Fibroblast of lung (primary cell): ENCODE measurements around the gene PFDN2. TPM values are rescaled to one million over a fixed set of nuclear protein-coding genes. Genes with fewer than 3 reads are reported as not detected.

Experiments
- DNase-seq, 2 donors: peaks; one replicate each; pipeline versions ENCODE4 v3.0.0 to v3.0.0-alpha.2; 2010; ENCODE audit warnings: low read depth in 2 of 2
- H2AFZ ChIP-seq: 2 replicates; pipeline ENCODE4 v1.5.1; 2012; ENCODE audit warnings: low read length, control low read depth, inconsistent platforms
- H3K27ac ChIP-seq: 2 replicates; pipeline ENCODE4 v1.5.1; 2011; ENCODE audit warnings: low read length, control low read depth; ENCODE audit not compliant: insufficient read depth
- H3K27me3 ChIP-seq: 2 replicates; pipeline ENCODE4 v1.5.1; 2011; ENCODE audit warnings: mild to moderate bottlenecking, low read length; ENCODE audit not compliant: control insufficient read depth, insufficient read depth
- H3K36me3 ChIP-seq: 2 replicates; pipeline ENCODE4 v1.5.1; 2011; ENCODE audit warnings: low read length; ENCODE audit not compliant: control insufficient read depth, insufficient read depth
- H3K4me1 ChIP-seq: 2 replicates; pipeline ENCODE4 v1.5.1; 2011; ENCODE audit warnings: low read length; ENCODE audit not compliant: control insufficient read depth, insufficient read depth; ENCODE audit errors: extremely low read depth
- H3K4me2 ChIP-seq: 2 replicates; pipeline ENCODE4 v1.5.1; 2011; ENCODE audit warnings: low read length, control low read depth; ENCODE audit not compliant: insufficient read depth; ENCODE audit errors: extremely low read depth
- H3K4me3 ChIP-seq, 4 experiments: fragments of 200-600 bp in 1 of 4; sonication (generic) in 1 of 4; replicated peaks in 1 of 4; 2 replicates each; pipeline ENCODE4 v1.5.1; 2011 to 2016; ENCODE audit warnings: low read length in 4 of 4, low read depth in 3 of 4, mild to moderate bottlenecking in 3 of 4, control low read depth in 2 of 4, inconsistent platforms in 1 of 4, mixed read lengths in 1 of 4; ENCODE audit not compliant: insufficient read depth in 1 of 4; ENCODE audit errors: control extremely low read depth in 1 of 4
- H3K79me2 ChIP-seq: 2 replicates; pipeline ENCODE4 v1.5.1; 2012; ENCODE audit warnings: mild to moderate bottlenecking, low read length, inconsistent platforms; ENCODE audit not compliant: control insufficient read depth, insufficient read depth
- H3K9ac ChIP-seq: 2 replicates; pipeline ENCODE4 v1.5.1; 2011; ENCODE audit warnings: mild to moderate bottlenecking, low read length, control low read depth; ENCODE audit not compliant: insufficient read depth
- H3K9me3 ChIP-seq: 2 replicates; pipeline ENCODE4 v1.5.1; 2012; ENCODE audit warnings: low read depth, low read length; ENCODE audit not compliant: control insufficient read depth, insufficient read depth
- H4K20me1 ChIP-seq: 2 replicates; pipeline ENCODE4 v1.5.1; 2011; ENCODE audit warnings: low read length; ENCODE audit not compliant: control insufficient read depth, insufficient read depth; ENCODE audit errors: extremely low read depth
- CTCF ChIP-seq, 2 donors: IDR thresholded peaks in 1 of 2; conservative IDR thresholded peaks in 1 of 2; 1 replicate in 1 of 2; 2 replicates in 1 of 2; pipeline ENCODE4 v1.5.1; 2011 to 2012; ENCODE audit warnings: low read length in 2 of 2, control low read depth in 1 of 2, inconsistent platforms in 1 of 2, low read depth in 1 of 2, mild to moderate bottlenecking in 1 of 2
- EZH2 ChIP-seq: IDR thresholded peaks from 2 replicates; pipeline ENCODE4 v1.5.1; 2012; ENCODE audit warnings: low read length, control low read depth, mild to moderate bottlenecking; ENCODE audit errors: missing control alignments
- polyA plus RNA-seq, 2 donors: library from polyadenylated mRNA; depleted of rRNA in 1 of 2; stranded (reverse) in 1 of 2; unstranded in 1 of 2; fragments of >200 nt; gene quantifications; 2 replicates each; pipeline ENCODE4 v1.2.1, GENCODE V29; 2011 to 2012; ENCODE audit warnings: missing spikeins in 1 of 2
- total RNA-seq: library from RNA; depleted of rRNA; stranded (reverse); fragments of >200 nt; gene quantifications from 2 replicates; pipeline ENCODE4 v1.2.1, GENCODE V29; 2014

PFDN2 gene
- total and polyA plus RNA-seq, 2 donors (not counting 1 experiment from before 2014, with no cell fraction given): 39.6 to 145 TPM

- no peaks in the 10 kb centered on the region for H4K20me1 ChIP-seq
- no peaks in the 10 kb centered on the region for H3K9me3 ChIP-seq
Measured at GRCh38 chr1:161100556-161100955, 17.3 kb downstream of the PFDN2 start.

GRCh38 chr1:161099090-161099802, 18.6 kb downstream of the PFDN2 start:
- H3K9me3 ChIP-seq: no peaks in the 10 kb centered on the region
- H4K20me1 ChIP-seq: no peaks in the 10 kb centered on the region
- no peak for TF ChIP-seq CTCF (conservative IDR thresholded peaks at IDR 0.05 in 1 of 2, IDR thresholded peaks at IDR 0.05 in 1 of 2; ENCODE audit: low read depth in 1 of 2, low read length in 2 of 2)
- TF ChIP-seq EZH2: no peak
- H3K36me3 ChIP-seq: peaks cover 4% of the 10 kb centered on the region
- H3K4me3 ChIP-seq: no peak overlapping the region
- no peak for DNase-seq
- H3K27ac ChIP-seq: no peak overlapping the region
- no peak overlapping the region for H2AFZ ChIP-seq
- peaks cover 7% of the 10 kb centered on the region for H3K4me1 ChIP-seq
- H3K27me3 ChIP-seq: no peaks in the 10 kb centered on the region
- peaks cover 7% of the 10 kb centered on the region for H3K79me2 ChIP-seq
- no peak overlapping the region for H3K9ac ChIP-seq
- H3K4me2 ChIP-seq: no peak overlapping the region

More at GRCh38 chr1:161100556-161100955, 17.3 kb downstream of the PFDN2 start:
- Histone ChIP-seq H3K79me2 (peaks cover 11% of the 10 kb centered on the region), H3K36me3 (peaks cover 4% of the 10 kb centered on the region), H3K4me2 (no peak overlapping the region), H3K27ac (no peak overlapping the region), H3K9ac (no peak overlapping the region), H2AFZ (no peak overlapping the region), H3K4me3 (no peak overlapping the region), H3K4me1 (peaks cover 7% of the 10 kb centered on the region), H3K27me3 (no peaks in the 10 kb centered on the region)
- no peak for DNase-seq
- TF ChIP-seq CTCF (conservative IDR thresholded peaks at IDR 0.05 in 1 of 2, IDR thresholded peaks at IDR 0.05 in 1 of 2; ENCODE audit: low read depth in 1 of 2, low read length in 2 of 2): no peak
- TF ChIP-seq EZH2: no peak

- no peak for TF ChIP-seq CTCF (conservative IDR thresholded peaks at IDR 0.05 in 1 of 2, IDR thresholded peaks at IDR 0.05 in 1 of 2; ENCODE audit: low read depth in 1 of 2, low read length in 2 of 2)
- TF ChIP-seq EZH2: no peak
- no peaks in the 10 kb centered on the region for H3K27me3 ChIP-seq
- no peaks in the 10 kb centered on the region for H3K9me3 ChIP-seq
- peak within 1 kb of the TSS; percentile 98 for H3K4me2 ChIP-seq
- peak within 1 kb of the TSS; percentile 67 for H2AFZ ChIP-seq
- H3K27ac ChIP-seq: peak within 1 kb of the TSS; percentile 34
- peak within 1 kb of the TSS; percentile 61 to 80 (median 64) for H3K4me3 ChIP-seq
- peaks cover 7% of the 10 kb centered on the region for H3K4me1 ChIP-seq
- peak; percentile 75 to 87 for DNase-seq
- H3K36me3 ChIP-seq: peaks cover 4% of the 10 kb centered on the region
- H3K9ac ChIP-seq: peak within 1 kb of the TSS; percentile 45
- H3K79me2 ChIP-seq: peaks cover 3% of the 10 kb centered on the region
- no peaks in the 10 kb centered on the region for H4K20me1 ChIP-seq
Measured at GRCh38 chr1:161098210-161099068, 19.4 kb downstream of the PFDN2 start, which contains the start of gene KLHDC9. TSS of gene KLHDC9 (plus strand) at chr1:161098361. CDS start at chr1:161098536, 175 bp downstream.
